K562 (cell line): ENCODE measurements around the gene POLR3H.

Source experiments
- ARNT ChIP-seq, 2 experiments: fragments of 450-650 bp; IDR thresholded peaks; 2 replicates each; pipeline ENCODE4 v1.6.1; 2016; ENCODE audit warnings: mild to moderate bottlenecking in 1 of 2
- DMBX1 ChIP-seq: fragments of 250-450 bp; sonication (Bioruptor Pico); IDR thresholded peaks from 2 replicates; pipeline ENCODE4 v1.8.0; 2022; ENCODE audit warnings: inconsistent platforms, mild to moderate bottlenecking, moderate library complexity, borderline replicate concordance
- POLR2AphosphoS5 ChIP-seq: IDR thresholded peaks from 2 replicates; pipeline ENCODE4 v1.6.1; 2011; ENCODE audit warnings: mild to moderate bottlenecking, low read depth, low read length, moderate library complexity; ENCODE audit not compliant: control insufficient read depth, insufficient read depth
- ZNF23 ChIP-seq: fragments of 250-450 bp; sonication (Bioruptor Pico); IDR thresholded peaks from 2 replicates; pipeline ENCODE4 v1.4.0; 2020; ENCODE audit warnings: mild to moderate bottlenecking
- ZNF274 ChIP-seq: IDR thresholded peaks from 2 replicates; pipeline ENCODE4 v1.6.1; 2011; ENCODE audit warnings: low read depth, mild to moderate bottlenecking, low read length, moderate library complexity, borderline replicate concordance
- TF ChIP-seq, protein P1 (sequence below), 2 experiments: fragments of 200-800 bp in 1 of 2; sonication (Bioruptor generic) in 1 of 2; sonication (generic) in 1 of 2; formaldehyde crosslinking in 1 of 2; IDR thresholded peaks in 1 of 2; conservative IDR thresholded peaks in 1 of 2; 2 replicates each; pipeline versions ENCODE4 v1.5.0 to v1.6.1; 2016 to 2020; ENCODE audit warnings: missing compliant biosample characterization in 1 of 2, missing genetic modification characterization in 1 of 2, missing genetic modification reagents in 1 of 2
- TF ChIP-seq, protein P2 (sequence below), 2 experiments: fragments of 450-650 bp; formaldehyde crosslinking in 1 of 2; IDR thresholded peaks; 2 replicates each; pipeline versions ENCODE4 v1.4.0 to v1.6.1; 2014 to 2020; ENCODE audit warnings: mild to moderate bottlenecking in 2 of 2, borderline replicate concordance in 1 of 2, low read depth in 1 of 2
- TF ChIP-seq, protein P3 (sequence below), 3 experiments: IDR thresholded peaks in 2 of 3; conservative IDR thresholded peaks in 1 of 3; 2 replicates each; pipeline ENCODE4 v1.5.1; 2011 to 2012; ENCODE audit warnings: low read length in 3 of 3, mild to moderate bottlenecking in 3 of 3, control low read depth in 2 of 3, improper control_type of control experiment in 1 of 3, inconsistent platforms in 1 of 3, low read depth in 1 of 3, mixed read lengths in 1 of 3, moderate library complexity in 1 of 3; ENCODE audit not compliant: insufficient read depth in 2 of 3
- TF ChIP-seq, protein P4 (sequence below), 2 experiments: fragments of 450-650 bp in 1 of 2; sonication (generic) in 1 of 2; formaldehyde crosslinking; conservative IDR thresholded peaks; 2 replicates each; pipeline versions ENCODE4 v1.4.0 to v1.8.1; 2020 to 2022; ENCODE audit warnings: mild to moderate bottlenecking in 1 of 2, missing genetic modification reagents in 1 of 2

DNA sequence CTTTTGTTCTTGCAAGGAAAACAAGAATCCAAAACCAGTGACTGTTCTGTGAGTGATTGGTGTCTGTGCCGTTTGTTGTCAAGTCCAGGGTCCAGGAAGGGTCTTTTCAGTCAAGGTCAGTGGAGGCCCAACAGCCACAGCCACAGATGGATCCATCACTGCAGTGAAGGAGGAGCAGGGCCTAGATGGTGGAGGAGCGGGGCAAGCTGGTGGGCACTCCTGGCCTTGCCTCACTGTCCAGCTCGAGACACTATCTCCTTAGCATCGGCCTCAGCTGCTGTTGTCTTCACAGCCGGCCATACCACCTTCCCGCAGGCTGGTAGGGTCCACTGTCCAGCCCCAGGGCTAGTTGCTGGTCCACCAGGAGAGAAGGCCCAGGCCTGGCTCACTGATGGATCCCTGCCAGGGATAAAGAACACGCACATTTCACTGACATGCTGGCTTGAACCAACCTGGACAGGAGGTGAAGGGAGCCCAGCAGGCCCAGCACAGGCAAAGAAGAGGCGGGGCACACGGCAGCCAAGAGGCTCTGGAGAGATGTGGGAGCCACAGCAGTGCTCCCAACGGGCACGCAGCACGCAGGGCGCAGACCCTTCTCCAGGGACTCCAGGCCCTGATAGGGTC is 15.2 kb downstream of the POLR3H start:
- TF ChIP-seq ARNT (IDR thresholded peaks at IDR 0.05) (no peak), POLR2AphosphoS5 (no peak; the same call in 1 of the 2 replicates), DMBX1 (CRISPR knock-in tag) (no peak), ZNF274 (no peak), ZNF23 (CRISPR knock-in tag) (no peak)
- TF ChIP-seq, protein P1, sequence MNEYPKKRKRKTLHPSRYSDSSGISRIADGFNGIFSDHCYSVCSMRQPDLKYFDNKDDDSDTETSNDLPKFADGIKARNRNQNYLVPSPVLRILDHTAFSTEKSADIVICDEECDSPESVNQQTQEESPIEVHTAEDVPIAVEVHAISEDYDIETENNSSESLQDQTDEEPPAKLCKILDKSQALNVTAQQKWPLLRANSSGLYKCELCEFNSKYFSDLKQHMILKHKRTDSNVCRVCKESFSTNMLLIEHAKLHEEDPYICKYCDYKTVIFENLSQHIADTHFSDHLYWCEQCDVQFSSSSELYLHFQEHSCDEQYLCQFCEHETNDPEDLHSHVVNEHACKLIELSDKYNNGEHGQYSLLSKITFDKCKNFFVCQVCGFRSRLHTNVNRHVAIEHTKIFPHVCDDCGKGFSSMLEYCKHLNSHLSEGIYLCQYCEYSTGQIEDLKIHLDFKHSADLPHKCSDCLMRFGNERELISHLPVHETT (CRISPR knock-in tag; conservative IDR thresholded peaks at IDR 0.05 in 1 of 2, IDR thresholded peaks at IDR 0.05 in 1 of 2), result no peak
- TF ChIP-seq, protein P2, sequence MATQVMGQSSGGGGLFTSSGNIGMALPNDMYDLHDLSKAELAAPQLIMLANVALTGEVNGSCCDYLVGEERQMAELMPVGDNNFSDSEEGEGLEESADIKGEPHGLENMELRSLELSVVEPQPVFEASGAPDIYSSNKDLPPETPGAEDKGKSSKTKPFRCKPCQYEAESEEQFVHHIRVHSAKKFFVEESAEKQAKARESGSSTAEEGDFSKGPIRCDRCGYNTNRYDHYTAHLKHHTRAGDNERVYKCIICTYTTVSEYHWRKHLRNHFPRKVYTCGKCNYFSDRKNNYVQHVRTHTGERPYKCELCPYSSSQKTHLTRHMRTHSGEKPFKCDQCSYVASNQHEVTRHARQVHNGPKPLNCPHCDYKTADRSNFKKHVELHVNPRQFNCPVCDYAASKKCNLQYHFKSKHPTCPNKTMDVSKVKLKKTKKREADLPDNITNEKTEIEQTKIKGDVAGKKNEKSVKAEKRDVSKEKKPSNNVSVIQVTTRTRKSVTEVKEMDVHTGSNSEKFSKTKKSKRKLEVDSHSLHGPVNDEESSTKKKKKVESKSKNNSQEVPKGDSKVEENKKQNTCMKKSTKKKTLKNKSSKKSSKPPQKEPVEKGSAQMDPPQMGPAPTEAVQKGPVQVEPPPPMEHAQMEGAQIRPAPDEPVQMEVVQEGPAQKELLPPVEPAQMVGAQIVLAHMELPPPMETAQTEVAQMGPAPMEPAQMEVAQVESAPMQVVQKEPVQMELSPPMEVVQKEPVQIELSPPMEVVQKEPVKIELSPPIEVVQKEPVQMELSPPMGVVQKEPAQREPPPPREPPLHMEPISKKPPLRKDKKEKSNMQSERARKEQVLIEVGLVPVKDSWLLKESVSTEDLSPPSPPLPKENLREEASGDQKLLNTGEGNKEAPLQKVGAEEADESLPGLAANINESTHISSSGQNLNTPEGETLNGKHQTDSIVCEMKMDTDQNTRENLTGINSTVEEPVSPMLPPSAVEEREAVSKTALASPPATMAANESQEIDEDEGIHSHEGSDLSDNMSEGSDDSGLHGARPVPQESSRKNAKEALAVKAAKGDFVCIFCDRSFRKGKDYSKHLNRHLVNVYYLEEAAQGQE (IDR thresholded peaks at IDR 0.05; ENCODE audit: borderline replicate concordance), result no peak
- TF ChIP-seq, protein P2 (CRISPR knock-in tag; IDR thresholded peaks at IDR 0.05; ENCODE audit: low read depth), result no peak
- TF ChIP-seq, protein P3, sequence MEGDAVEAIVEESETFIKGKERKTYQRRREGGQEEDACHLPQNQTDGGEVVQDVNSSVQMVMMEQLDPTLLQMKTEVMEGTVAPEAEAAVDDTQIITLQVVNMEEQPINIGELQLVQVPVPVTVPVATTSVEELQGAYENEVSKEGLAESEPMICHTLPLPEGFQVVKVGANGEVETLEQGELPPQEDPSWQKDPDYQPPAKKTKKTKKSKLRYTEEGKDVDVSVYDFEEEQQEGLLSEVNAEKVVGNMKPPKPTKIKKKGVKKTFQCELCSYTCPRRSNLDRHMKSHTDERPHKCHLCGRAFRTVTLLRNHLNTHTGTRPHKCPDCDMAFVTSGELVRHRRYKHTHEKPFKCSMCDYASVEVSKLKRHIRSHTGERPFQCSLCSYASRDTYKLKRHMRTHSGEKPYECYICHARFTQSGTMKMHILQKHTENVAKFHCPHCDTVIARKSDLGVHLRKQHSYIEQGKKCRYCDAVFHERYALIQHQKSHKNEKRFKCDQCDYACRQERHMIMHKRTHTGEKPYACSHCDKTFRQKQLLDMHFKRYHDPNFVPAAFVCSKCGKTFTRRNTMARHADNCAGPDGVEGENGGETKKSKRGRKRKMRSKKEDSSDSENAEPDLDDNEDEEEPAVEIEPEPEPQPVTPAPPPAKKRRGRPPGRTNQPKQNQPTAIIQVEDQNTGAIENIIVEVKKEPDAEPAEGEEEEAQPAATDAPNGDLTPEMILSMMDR (IDR thresholded peaks at IDR 0.05 in 2 of 3, conservative IDR thresholded peaks at IDR 0.05 in 1 of 3; ENCODE audit: insufficient read depth in 2 of 3, low read depth in 1 of 3, low read length in 3 of 3), result no peak
- TF ChIP-seq, protein P4, sequence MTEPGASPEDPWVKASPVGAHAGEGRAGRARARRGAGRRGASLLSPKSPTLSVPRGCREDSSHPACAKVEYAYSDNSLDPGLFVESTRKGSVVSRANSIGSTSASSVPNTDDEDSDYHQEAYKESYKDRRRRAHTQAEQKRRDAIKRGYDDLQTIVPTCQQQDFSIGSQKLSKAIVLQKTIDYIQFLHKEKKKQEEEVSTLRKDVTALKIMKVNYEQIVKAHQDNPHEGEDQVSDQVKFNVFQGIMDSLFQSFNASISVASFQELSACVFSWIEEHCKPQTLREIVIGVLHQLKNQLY (CRISPR knock-in tag; conservative IDR thresholded peaks at IDR 0.05), result no peak
